ENCODE results near the gene RNU1-2. TPM values are rescaled to one million over a fixed set of nuclear protein-coding genes. Genes with fewer than 3 reads are reported as not detected.
"Not testable (repeated sequence)": the region's sequence is repeated elsewhere in the genome, so short reads cannot be mapped to it uniquely, and the experiment has no call there.

The RNU1-2 gene
- polyA plus RNA-seq (2012; ENCODE audit: low read depth, missing spikeins): 40.8 TPM

- peak; percentile 91 for TF ChIP-seq POLR2A (IDR thresholded peaks at IDR 0.05; ENCODE audit: low read depth, low read length)
- TF ChIP-seq TAF1 (IDR thresholded peaks at IDR 0.05; ENCODE audit: low read depth, low read length): peak; percentile 39; the same call in 1 of the 2 replicates
- peak; percentile 90; the same call in 1 of the 2 replicates for TF ChIP-seq POU2F2 (IDR thresholded peaks at IDR 0.05; ENCODE audit: low read depth, low read length)
- peak; percentile 95 for TF ChIP-seq POLR2AphosphoS5 (IDR thresholded peaks at IDR 0.05; ENCODE audit: low read depth, low read length)
- DNase-seq (ENCODE audit: insufficient read length, low spot score): not testable (repeated sequence)
- peak; percentile 63 for FAIRE-seq
These were observed at the start of gene RNU1-2 for GRCh38 chr1:16895598-16896315. RNU1-2 (plus strand) TSS chr1:16895980.

- not testable (repeated sequence) for FAIRE-seq
These were observed 39.6 kb upstream of the RNU1-2 start for GRCh38 chr1:16856201-16856600.

GRCh38 chr1:16859167-16860041 lies 36.4 kb upstream of the RNU1-2 start:
- not testable (repeated sequence) for FAIRE-seq; DNase-seq (ENCODE audit: insufficient read length, low spot score)

More at GRCh38 chr1:16856201-16856600, 39.6 kb upstream of the RNU1-2 start:
- not testable (repeated sequence) for DNase-seq (ENCODE audit: insufficient read length, low spot score)

GRCh38 chr1:16860048-16860447 lies 35.7 kb upstream of the RNU1-2 start:
- not testable (repeated sequence) for DNase-seq (ENCODE audit: insufficient read length, low spot score); FAIRE-seq

GRCh38 chr1:16861832-16862245 lies 33.9 kb upstream of the RNU1-2 start:
- DNase-seq (ENCODE audit: insufficient read length, low spot score); FAIRE-seq: not testable (repeated sequence)

GRCh38 chr1:16862415-16862814 lies 33.4 kb upstream of the RNU1-2 start:
- FAIRE-seq; DNase-seq (ENCODE audit: insufficient read length, low spot score): not testable (repeated sequence)

- DNase-seq (ENCODE audit: insufficient read length, low spot score): not testable (repeated sequence)
- FAIRE-seq: peak; percentile 88
These were observed 32.8 kb upstream of the RNU1-2 start for GRCh38 chr1:16863024-16863423.

GRCh38 chr1:16866926-16867707 lies 28.7 kb upstream of the RNU1-2 start:
- not testable (repeated sequence) for FAIRE-seq

GRCh38 chr1:16868787-16869186 lies 27.0 kb upstream of the RNU1-2 start:
- FAIRE-seq; DNase-seq (ENCODE audit: insufficient read length, low spot score): not testable (repeated sequence)

More at GRCh38 chr1:16866926-16867707, 28.7 kb upstream of the RNU1-2 start:
- DNase-seq (ENCODE audit: insufficient read length, low spot score): not testable (repeated sequence)

- DNase-seq (ENCODE audit: insufficient read length, low spot score); FAIRE-seq: not testable (repeated sequence)
These were observed 25.8 kb upstream of the RNU1-2 start for GRCh38 chr1:16869996-16870395.

GRCh38 chr1:16871171-16871570 lies 24.6 kb upstream of the RNU1-2 start:
- DNase-seq (ENCODE audit: insufficient read length, low spot score); FAIRE-seq: not testable (repeated sequence)

GRCh38 chr1:16872152-16873075 lies 23.4 kb upstream of the RNU1-2 start:
- FAIRE-seq; DNase-seq (ENCODE audit: insufficient read length, low spot score): not testable (repeated sequence)

- DNase-seq (ENCODE audit: insufficient read length, low spot score); FAIRE-seq: not testable (repeated sequence)
These were observed 22.5 kb upstream of the RNU1-2 start for GRCh38 chr1:16873076-16873879.

- not testable (repeated sequence) for FAIRE-seq
These were observed 20.6 kb upstream of the RNU1-2 start for GRCh38 chr1:16874968-16875765.

GRCh38 chr1:16881742-16882141 lies 14.0 kb upstream of the RNU1-2 start:
- not testable (repeated sequence) for DNase-seq (ENCODE audit: insufficient read length, low spot score); FAIRE-seq

More at GRCh38 chr1:16874968-16875765, 20.6 kb upstream of the RNU1-2 start:
- DNase-seq (ENCODE audit: insufficient read length, low spot score): not testable (repeated sequence)

All from GM12891 (cell line).